ENCODE results near the gene EPHA7.

The EPHA7 gene

DNA sequence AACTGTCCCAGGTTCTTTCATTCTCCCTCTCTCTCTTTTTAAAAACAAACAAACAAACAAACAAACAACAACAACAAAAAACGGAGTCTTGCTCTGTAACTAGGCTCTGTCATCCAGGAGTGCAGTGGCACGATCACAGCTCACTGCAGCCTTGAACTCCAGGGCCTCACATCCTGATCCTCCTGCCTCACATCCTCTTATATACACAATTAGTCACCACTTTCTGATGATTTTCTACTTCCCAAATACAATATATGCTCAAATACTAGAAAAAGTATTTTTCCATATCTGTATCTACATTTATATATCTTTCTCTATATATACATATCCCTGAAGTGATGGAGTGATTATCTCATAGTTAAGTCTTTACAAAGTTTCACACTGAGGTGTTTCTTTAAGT is 170.7 kb downstream of the EPHA7 start:
- DNase-seq (ENCODE audit: low spot score): no peak

DNA sequence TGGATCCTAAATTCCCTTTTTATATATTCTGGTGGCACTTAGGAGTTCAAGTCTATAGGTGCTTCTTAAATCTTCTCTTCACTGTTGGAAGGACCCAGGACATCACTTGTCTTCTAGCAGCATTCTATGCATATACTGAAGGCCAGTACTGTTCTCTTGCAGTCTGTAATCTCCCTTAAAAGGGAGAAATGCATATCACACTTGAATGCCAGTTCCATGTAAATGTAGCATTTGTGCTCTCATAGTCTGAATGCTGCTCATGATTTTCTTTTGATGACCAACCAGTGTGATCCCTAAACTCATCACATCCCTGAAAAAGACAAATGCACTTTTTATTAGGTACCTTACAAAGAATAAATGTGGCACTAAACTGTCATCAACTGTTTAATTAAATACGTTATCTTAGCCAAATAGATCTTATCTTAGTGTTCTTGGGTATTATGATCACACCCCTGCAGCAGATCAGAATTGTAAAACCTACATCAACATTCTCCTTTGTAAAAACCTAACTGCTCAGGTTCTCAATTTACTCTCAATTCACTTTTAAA is 176.1 kb downstream of the EPHA7 start:
- DNase-seq (ENCODE audit: low spot score): no peak

DNA sequence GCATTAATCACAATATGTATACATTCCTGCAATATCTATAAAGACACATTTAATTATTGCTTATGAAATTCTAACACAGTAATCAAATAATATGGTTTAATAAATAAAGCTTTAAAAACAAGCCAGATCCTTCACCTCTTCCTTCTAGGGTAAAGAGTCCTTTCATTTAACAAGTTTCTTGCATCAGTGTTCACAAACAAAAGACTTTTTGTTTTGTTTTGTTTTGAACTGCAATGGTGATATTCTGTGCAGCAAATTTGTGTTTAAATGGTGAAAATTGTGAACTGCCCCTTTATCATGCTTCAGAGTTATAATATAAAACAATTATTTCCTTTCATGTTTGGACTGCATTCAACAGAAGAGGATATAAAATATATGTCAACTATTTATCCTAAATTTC is 177.3 kb downstream of the EPHA7 start:
- DNase-seq (ENCODE audit: low spot score): no peak

DNA sequence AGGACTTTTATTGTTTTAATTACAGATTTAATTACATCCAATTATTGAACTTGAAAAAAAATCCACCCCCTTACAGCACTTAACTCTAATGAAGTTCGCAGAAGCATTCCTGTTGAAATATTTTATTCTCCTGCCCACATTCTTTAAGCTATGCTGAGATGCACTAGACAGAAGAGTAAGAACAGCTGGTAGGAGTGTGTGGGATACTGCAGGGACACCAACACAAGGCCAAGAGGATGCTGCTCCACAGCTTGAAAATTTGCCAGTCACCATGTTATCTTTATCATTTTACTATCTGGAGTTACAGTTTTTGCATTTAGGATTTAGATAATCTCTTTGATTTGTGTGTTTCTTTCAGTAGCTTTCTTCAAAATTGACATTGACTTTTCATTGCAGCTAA is 180.7 kb downstream of the EPHA7 start:
- no peak for DNase-seq (ENCODE audit: low spot score)

DNA sequence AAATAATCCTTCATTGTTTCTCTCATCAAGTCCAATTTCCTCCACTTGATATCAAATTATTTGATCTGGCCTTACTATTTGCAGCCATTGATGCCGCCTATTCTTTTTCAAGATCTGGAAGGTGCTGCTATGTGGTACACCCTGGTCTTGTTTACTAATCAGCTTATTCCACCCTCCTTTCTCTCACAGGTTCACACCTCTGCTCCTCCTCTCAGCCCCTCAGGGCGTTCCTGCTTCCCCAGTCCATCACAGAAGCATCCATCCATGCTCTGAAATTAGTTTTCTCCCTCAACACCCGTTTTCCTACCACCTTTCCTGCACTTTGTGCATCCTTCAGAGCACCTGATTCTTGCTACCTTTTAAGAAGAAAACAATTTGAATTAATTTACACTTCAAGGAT is 183.6 kb downstream of the EPHA7 start:
- no peak for DNase-seq (ENCODE audit: low spot score)

DNA sequence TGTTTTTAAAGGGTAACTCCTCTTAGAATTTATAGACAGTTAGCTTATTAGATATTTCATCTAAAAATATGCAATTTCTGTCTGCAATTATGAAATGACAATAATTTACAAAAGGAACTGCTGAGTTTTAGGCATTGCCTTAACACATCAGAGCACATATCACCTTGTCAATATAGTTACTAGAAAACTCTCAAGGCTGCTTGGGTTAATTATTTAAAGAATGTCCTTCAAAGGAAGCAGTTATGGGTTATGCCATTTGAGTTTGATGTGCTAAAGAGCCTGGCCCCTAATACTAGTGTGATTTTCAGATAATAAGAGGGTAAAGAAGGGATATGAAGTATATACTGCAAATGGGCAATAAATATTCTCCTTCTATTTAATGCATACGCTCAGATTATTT is 192.5 kb downstream of the EPHA7 start:
- DNase-seq (ENCODE audit: low spot score): no peak

DNA sequence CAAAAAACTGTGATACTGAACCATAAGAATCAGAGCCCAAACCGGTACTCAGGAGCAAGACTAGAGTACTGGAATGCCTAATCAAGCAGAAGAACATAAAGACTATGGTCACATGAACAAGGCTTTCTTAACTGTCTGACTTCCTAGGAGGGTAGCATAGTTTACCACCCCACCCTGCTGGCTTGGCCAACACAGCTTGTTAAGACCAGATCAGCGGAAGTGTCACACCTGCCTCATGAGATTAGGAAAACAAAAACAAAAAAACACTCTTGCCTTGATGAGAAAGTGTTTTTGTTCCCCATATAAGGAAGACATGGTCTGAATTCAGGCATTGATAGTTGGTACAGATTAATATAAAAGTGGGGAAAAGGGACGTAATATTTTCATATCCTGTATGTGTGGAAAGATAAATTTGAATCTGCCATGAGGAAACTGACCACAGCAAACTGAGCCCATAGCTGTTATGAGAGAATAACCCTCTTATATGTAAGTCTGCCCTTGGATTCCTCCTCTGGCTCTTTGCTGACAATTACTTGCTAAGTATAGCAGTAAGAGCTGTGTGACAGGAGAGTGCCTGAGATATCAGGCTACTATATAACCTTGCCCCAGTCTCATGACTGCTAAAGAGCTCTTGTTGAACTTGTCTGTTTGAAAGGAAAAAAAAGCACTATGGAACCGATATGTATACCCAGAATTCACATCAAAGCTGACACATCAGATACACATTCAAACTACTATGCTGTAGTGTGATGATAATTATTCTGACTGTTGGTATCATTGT is 197.1 kb downstream of the EPHA7 start:
- no peak for DNase-seq (ENCODE audit: low spot score)

DNA sequence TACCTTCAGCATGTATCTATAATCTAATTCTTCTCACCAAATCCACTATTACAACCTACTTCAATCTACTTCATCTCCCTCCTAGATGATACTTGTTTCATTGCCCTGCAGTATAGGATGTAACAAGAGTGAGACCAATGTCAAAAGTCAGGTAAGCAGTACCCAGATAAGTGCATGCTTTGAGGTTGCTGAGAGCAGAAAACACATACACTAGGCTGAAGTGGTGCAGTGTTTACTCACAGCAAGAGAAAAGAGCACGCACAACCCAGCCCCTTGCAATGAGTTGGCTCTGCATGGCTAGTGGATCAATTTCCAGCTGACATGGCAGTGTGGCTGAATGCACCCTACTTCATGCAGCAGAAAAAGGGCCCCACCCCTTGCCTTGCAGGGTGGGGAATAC is 199.9 kb downstream of the EPHA7 start:
- DNase-seq (ENCODE audit: low spot score): no peak

DNA sequence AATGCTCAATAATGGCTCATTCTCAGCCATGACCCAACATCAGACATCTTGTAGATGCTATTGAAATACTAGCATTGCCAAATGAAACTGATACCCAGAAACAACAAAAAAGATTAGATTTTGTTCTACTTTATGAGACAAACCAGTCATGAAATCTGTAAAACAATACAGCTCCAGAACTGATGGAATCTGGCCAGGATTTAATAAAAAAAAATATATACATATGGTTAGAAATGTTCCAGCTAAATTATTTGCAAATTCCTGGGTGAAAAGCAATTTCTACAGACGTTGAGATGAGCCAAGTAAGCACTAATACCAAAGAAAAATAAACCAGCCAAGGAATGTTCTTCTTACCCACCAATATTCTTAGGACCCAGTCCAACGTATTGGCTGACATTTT is 201.3 kb downstream of the EPHA7 start:
- DNase-seq (ENCODE audit: low spot score): no peak

DNA sequence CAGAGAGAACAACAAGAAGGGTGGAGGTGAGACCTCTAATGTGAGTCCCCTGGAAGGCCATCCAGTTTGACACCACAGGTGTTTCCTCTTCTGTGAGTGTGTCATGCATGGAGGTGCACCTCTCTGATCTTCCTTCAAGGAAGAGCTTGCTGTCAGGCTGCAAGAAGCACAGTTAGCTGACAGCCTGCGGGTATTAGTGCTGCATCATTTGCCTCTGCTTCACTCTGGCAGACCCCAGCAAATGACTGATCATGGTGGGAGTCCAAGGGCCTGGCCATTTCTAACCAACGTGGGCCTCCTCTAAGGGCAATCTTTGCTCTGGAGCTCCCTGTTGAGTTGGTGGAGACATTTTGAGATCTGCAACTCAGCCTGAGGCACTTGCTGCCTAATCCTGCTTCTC is 206.3 kb downstream of the EPHA7 start:
- no peak for DNase-seq (ENCODE audit: low spot score)

DNA sequence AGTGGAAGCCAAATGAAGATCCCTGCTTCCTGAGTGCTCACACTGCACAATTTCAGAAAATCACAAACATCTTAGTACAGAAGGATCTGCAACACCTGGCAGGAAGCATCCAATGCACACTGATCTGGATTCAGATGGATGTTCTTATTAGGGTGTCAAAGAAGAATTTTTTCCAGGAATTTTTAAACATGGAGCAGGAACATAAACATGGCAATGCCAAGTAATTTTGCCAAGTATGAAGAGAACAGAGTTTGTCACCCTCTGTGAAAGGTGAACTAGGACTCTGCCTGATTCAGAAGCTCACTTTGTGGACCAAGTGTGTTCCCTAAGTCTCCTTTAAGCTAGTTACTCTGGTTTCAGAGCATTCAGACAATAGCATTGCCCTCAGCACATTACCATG is 208.5 kb downstream of the EPHA7 start:
- DNase-seq (ENCODE audit: low spot score): no peak

DNA sequence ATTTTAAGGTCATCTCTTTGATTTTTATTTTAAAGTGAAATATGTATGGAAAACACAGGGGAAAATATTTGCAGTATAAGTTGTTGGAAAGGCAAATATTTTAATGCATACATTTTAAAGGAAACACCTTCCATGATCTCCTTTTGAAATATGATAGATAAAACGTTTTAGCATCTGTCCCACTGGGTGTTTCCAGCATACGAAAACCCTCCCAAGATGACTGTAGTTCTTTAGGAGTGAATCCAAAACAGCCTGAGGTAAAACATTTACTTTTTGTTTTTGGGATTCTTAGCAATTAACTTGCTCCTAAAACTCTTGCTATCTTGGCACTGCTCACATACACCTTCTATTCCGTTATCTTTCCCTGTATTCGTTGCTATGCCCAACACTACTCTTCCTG is 210.0 kb downstream of the EPHA7 start:
- DNase-seq (ENCODE audit: low spot score): no peak

DNA sequence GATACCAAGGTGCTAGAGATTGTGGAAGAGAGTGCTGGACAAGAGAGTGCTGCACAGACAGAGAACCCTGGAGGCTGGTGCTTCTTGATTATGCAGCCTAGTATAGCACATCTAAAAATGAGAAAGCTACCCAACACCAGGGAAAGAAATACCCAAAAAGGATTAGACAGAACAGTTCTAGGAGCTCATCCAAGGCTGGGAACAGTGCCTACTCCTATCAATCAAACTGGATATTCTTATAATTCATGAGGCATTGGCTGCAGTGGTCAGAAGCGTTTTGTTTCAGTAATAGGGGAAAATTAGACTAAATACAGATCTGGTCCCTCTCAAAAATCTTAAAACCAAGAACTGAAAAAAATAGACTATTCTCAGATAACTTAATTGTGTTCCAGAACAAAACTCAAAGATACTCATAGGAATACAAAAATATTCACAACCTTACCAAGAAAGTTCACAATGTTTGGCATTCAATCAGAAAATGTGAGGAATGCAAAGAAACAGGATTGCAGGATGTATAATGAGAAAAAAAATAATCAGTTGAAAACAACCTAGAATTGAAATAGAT is 222.9 kb downstream of the EPHA7 start:
- DNase-seq (ENCODE audit: low spot score): no peak

DNA sequence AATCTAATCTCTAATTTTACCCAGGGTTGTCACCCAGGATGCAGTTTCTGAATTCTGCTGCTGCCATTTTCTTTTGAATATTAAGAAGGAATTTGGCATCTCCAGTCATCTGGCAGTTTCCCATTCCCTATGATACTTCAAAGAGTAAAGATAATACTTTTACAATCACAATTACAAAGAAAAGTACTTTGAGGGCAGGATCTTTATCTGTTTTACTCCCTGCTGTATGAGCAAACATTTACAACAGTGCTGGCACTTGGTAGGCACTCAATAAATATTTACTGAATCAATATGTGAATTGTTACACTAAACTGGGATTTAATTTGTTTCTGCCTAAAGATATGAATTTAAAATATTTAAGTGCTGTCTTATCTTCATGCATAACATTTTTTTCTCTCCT is 224.9 kb downstream of the EPHA7 start:
- no peak for DNase-seq (ENCODE audit: low spot score)

DNA sequence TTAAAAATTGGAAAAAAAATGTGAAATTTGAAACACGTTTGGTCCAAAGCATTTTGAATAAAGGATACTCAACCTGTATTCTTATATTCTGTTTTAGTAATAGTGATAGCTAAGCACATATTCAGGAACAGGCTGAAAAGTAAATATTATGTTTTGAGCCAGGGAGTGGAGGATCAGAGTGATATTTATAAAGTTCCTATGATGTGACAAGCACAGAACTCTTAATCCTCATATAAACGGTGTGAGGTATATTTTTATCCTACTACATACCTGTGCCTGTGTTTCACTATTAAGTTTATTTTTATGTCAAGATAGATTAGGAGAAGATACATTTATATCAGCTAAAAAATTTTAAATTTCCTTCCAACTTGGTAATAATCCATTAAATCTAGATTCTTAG is 225.5 kb downstream of the EPHA7 start:
- no peak for DNase-seq (ENCODE audit: low spot score)

Data from SW480 (cell line).